Loucy (cell line): ENCODE results near the gene ARHGAP15.

ENCODE experiments used
- EZH2phosphoT487 ChIP-seq: fragments of 200-600 bp; IDR thresholded peaks from 2 replicates; pipeline ENCODE4 v1.6.1; 2018; ENCODE audit warnings: antibody characterized with exemption, mild to moderate bottlenecking, moderate library complexity, borderline replicate concordance
- TF ChIP-seq, protein P1 (sequence below): fragments of 200-600 bp; sonication (generic); conservative IDR thresholded peaks from 2 replicates; pipeline ENCODE4 v1.5.1; 2014; ENCODE audit warnings: mild to moderate bottlenecking, antibody characterized with exemption, low read length

DNA sequence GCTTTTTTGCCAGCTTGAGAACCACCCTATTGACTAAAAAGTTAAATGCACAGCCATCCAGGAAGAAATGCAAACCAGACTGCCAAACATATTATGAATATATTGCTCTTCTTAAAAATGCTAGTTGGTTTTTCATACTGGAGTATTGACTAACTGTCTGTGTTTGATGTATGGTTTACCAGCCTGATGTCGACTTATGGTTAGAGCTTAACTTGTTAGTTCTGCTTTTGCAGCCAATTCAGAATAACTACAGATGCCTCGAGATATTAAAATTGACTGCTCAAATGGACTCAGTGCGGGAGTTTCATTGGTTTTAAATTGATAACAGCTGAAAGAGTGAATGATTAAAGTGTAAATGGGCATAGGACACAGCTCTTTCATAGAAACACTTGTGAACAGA lies 369.8 kb downstream of the ARHGAP15 start:
- TF ChIP-seq, protein P1, sequence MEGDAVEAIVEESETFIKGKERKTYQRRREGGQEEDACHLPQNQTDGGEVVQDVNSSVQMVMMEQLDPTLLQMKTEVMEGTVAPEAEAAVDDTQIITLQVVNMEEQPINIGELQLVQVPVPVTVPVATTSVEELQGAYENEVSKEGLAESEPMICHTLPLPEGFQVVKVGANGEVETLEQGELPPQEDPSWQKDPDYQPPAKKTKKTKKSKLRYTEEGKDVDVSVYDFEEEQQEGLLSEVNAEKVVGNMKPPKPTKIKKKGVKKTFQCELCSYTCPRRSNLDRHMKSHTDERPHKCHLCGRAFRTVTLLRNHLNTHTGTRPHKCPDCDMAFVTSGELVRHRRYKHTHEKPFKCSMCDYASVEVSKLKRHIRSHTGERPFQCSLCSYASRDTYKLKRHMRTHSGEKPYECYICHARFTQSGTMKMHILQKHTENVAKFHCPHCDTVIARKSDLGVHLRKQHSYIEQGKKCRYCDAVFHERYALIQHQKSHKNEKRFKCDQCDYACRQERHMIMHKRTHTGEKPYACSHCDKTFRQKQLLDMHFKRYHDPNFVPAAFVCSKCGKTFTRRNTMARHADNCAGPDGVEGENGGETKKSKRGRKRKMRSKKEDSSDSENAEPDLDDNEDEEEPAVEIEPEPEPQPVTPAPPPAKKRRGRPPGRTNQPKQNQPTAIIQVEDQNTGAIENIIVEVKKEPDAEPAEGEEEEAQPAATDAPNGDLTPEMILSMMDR = no peak
- TF ChIP-seq EZH2phosphoT487 = no peak
